ENCODE data around the gene AOC3. TPM values are rescaled to one million over a fixed set of nuclear protein-coding genes. Genes with fewer than 3 reads are reported as not detected.

Gene AOC3
- total and polyA plus RNA-seq, 2 of the 13 experiments (the other 11 are each of a cell fraction or from before 2014, with no cell fraction given), result 8.7 to 51.7 TPM

GRCh38 chr17:42803074-42803883, 47.7 kb upstream of the AOC3 start (continued):
- TF ChIP-seq CTCF (CRISPR knock-in tag; IDR thresholded peaks at IDR 0.05), result no peak
- TF ChIP-seq RFXANK (CRISPR knock-in tag; IDR thresholded peaks at IDR 0.05), result no peak; the same call in 1 of the 2 replicates
- TF ChIP-seq MLX (CRISPR knock-in tag; IDR thresholded peaks at IDR 0.05), result no peak; the same call in 1 of the 2 replicates
- TF ChIP-seq ZKSCAN5 (CRISPR knock-in tag; IDR thresholded peaks at IDR 0.05), result no peak
- no peak for TF ChIP-seq PHB2 (IDR thresholded peaks at IDR 0.05; ENCODE audit: partially characterized antibody)
- no peak for TF ChIP-seq RORA (CRISPR knock-in tag; IDR thresholded peaks at IDR 0.05)
- TF ChIP-seq ZNF468 (CRISPR knock-in tag; IDR thresholded peaks at IDR 0.05), result no peak
- TF ChIP-seq HOXD1 (CRISPR knock-in tag; IDR thresholded peaks at IDR 0.05), result no peak
- no peak for TF ChIP-seq ETV6 (CRISPR knock-in tag; conservative IDR thresholded peaks at IDR 0.05)
- TF ChIP-seq ZNF784 (CRISPR knock-in tag; IDR thresholded peaks at IDR 0.05; ENCODE audit: borderline replicate concordance), result 0 out of 2 replicates have a peak, but pooled peaks have one; percentile 15
- no peak for TF ChIP-seq ZNF572 (CRISPR knock-in tag; IDR thresholded peaks at IDR 0.05)
- no peak for TF ChIP-seq ARNT2 (CRISPR knock-in tag; IDR thresholded peaks at IDR 0.05; ENCODE audit: low read depth)
- TF ChIP-seq THYN1 (CRISPR knock-in tag; IDR thresholded peaks at IDR 0.05; ENCODE audit: borderline replicate concordance, low read depth), result no peak
- no peak for TF ChIP-seq PRMT3 (CRISPR knock-in tag; IDR thresholded peaks at IDR 0.05; ENCODE audit: borderline replicate concordance, low read depth)
- no peak for TF ChIP-seq HHEX (CRISPR knock-in tag; IDR thresholded peaks at IDR 0.05)
- TF ChIP-seq ZSCAN12 (CRISPR knock-in tag; IDR thresholded peaks at IDR 0.05), result no peak
- peak; percentile 41 for TF ChIP-seq ZNF574 (CRISPR knock-in tag; IDR thresholded peaks at IDR 0.05)
- peak; percentile 31; the same call in 1 of the 2 replicates for TF ChIP-seq RXRB (CRISPR knock-in tag; IDR thresholded peaks at IDR 0.05; ENCODE audit: borderline replicate concordance)
- TF ChIP-seq ETS1 (CRISPR knock-in tag; IDR thresholded peaks at IDR 0.05), result no peak
- TF ChIP-seq CREM (IDR thresholded peaks at IDR 0.05), result peak; percentile 57; the same call in 1 of the 2 replicates
- no peak for TF ChIP-seq CREM (CRISPR knock-in tag; IDR thresholded peaks at IDR 0.05)
- TF ChIP-seq MEIS2 (CRISPR knock-in tag; IDR thresholded peaks at IDR 0.05), result no peak
- no peak for TF ChIP-seq ZNF17 (CRISPR knock-in tag; IDR thresholded peaks at IDR 0.05)
- TF ChIP-seq ZNF546 (CRISPR knock-in tag; conservative IDR thresholded peaks at IDR 0.05), result no peak

Measured in HepG2 (cell line).